Measurements from ENCODE around the gene SPP2.

The SPP2 gene

DNA sequence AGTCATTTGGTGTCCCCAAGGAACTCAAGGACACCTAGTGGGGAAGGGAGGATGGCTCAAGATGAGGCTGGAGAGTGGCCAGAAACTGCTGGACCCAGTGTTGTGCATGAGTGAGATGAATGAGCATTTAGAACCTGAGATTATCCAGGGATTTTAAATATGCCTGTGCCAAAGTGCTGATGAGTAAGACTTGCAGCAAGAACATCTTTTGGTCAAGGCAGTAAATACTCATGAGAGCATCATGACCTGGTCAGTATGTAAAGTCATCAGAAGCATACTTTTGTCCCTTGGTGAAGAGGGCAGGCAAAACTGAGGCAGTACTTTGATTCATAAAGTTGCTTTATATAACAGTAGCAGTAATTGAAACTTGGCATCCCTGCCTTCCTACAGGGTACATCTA is 3.1 kb upstream of the SPP2 start:
- no peak for TF ChIP-seq POLR2AphosphoS5 (IDR thresholded peaks at IDR 0.05; ENCODE audit: borderline replicate concordance, low read depth, low read length)
- no peak for TF ChIP-seq EZH2 (IDR thresholded peaks at IDR 0.05)
- no peak for TF ChIP-seq FOXP2 (optimal IDR thresholded peaks at IDR 0.05; ENCODE audit: control extremely low read depth, extremely low read length, insufficient read depth)

GRCh38 chr2:234048049-234048448 is 2.5 kb upstream of the SPP2 start:
- no peaks in the 10 kb centered on the region for H3K36me3 ChIP-seq (ENCODE audit: insufficient read depth, low read length)
- no peak overlapping the region for H3K27ac ChIP-seq
- H3K9ac ChIP-seq (ENCODE audit: insufficient read length) = no peak overlapping the region
- H3K4me3 ChIP-seq = no peak overlapping the region
- no peak for DNase-seq (ENCODE audit: low read depth, low spot score)
- no peaks in the 10 kb centered on the region for H3K9me3 ChIP-seq (ENCODE audit: low read depth, low read length)
- no peak for TF ChIP-seq FOXP2 (optimal IDR thresholded peaks at IDR 0.05; ENCODE audit: control extremely low read depth, extremely low read length, insufficient read depth)
- TF ChIP-seq EZH2 (IDR thresholded peaks at IDR 0.05) = no peak
- TF ChIP-seq POLR2AphosphoS5 (IDR thresholded peaks at IDR 0.05; ENCODE audit: borderline replicate concordance, low read depth, low read length) = no peak

More for the DNA sequence above, 3.1 kb upstream of the SPP2 start:
- Histone ChIP-seq H3K9ac (ENCODE audit: insufficient read length) (no peak overlapping the region), H3K36me3 (ENCODE audit: insufficient read depth, low read length) (no peaks in the 10 kb centered on the region), H3K9me3 (ENCODE audit: low read depth, low read length) (no peaks in the 10 kb centered on the region), H3K4me3 (no peak overlapping the region), H3K27ac (no peak overlapping the region)
- DNase-seq (ENCODE audit: low read depth, low spot score) = no peak

GRCh38 chr2:234051374-234052070 is 1.0 kb downstream of the SPP2 start:
- Histone ChIP-seq H3K27ac (no peak overlapping the region), H3K4me3 (no peak overlapping the region), H3K9ac (ENCODE audit: insufficient read length) (no peak overlapping the region), H3K9me3 (ENCODE audit: low read depth, low read length) (no peaks in the 10 kb centered on the region), H3K36me3 (ENCODE audit: insufficient read depth, low read length) (no peaks in the 10 kb centered on the region)
- TF ChIP-seq POLR2AphosphoS5 (IDR thresholded peaks at IDR 0.05; ENCODE audit: borderline replicate concordance, low read depth, low read length) (no peak), FOXP2 (optimal IDR thresholded peaks at IDR 0.05; ENCODE audit: control extremely low read depth, extremely low read length, insufficient read depth) (no peak), EZH2 (IDR thresholded peaks at IDR 0.05) (no peak)
- DNase-seq (ENCODE audit: low read depth, low spot score) = no peak

- no peak overlapping the region for H3K9ac ChIP-seq (ENCODE audit: insufficient read length)
- DNase-seq (ENCODE audit: low read depth, low spot score) = no peak
- no peaks in the 10 kb centered on the region for H3K36me3 ChIP-seq (ENCODE audit: insufficient read depth, low read length)
- H3K4me3 ChIP-seq = no peak overlapping the region
- H3K9me3 ChIP-seq (ENCODE audit: low read depth, low read length) = no peaks in the 10 kb centered on the region
- no peak overlapping the region for H3K27ac ChIP-seq
- TF ChIP-seq POLR2AphosphoS5 (IDR thresholded peaks at IDR 0.05; ENCODE audit: borderline replicate concordance, low read depth, low read length) = no peak
- TF ChIP-seq EZH2 (IDR thresholded peaks at IDR 0.05) = no peak
- TF ChIP-seq FOXP2 (optimal IDR thresholded peaks at IDR 0.05; ENCODE audit: control extremely low read depth, extremely low read length, insufficient read depth) = no peak
Observed at GRCh38 chr2:234058881-234059280, 8.4 kb downstream of the SPP2 start.

DNA sequence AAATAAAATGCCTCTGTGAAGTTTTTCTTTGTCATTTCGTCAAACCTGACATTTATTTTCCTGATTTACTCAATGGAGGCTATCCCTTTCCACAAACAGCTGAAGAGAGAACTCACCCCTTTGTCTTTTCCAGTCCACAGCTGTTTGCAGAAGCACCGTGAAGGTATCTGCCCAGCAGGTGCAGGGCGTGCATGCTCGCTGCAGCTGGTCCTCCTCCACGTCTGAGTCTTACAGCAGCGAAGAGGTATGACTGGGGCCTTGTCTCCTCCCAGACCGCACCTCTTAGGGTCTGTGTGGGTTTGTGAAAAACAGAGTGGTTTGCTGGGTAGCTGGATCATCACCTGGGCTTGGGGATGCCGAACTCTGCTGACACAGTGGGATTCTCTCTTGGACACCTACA is 9.7 kb downstream of the SPP2 start:
- Histone ChIP-seq H3K4me3 (no peak overlapping the region), H3K27ac (no peak overlapping the region)
- TF ChIP-seq POLR2AphosphoS5 (IDR thresholded peaks at IDR 0.05; ENCODE audit: borderline replicate concordance, low read depth, low read length) (no peak), FOXP2 (optimal IDR thresholded peaks at IDR 0.05; ENCODE audit: control extremely low read depth, extremely low read length, insufficient read depth) (no peak), EZH2 (IDR thresholded peaks at IDR 0.05) (no peak)

DNA sequence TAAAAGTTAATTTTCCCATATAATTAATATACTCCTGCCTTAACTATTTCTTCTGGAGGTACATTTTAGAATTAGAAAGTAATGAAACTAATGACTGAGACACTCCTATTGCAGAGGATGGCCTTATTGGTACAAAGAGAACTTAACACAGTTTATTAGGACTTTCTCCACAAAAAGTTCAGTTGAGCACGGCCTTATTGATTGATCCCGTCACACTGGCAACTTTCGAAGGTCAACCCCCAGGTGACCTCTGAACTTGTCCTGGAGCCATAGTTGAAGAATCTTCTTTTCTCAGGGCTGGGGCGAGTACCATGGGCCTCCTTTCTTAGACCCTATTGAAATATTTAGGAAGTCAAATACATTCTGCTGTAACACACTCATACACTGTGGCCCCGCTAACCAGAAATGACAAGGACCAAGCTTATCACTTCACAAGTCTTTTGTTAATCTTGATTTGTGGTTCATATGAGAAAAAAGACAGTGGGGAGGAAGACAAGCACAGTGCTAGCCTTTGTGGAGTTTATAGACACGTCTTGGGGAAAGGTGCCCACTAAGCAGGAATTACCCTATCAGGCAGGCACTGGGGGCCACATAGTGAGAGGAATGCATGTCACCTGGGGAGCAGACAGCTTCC is 11.2 kb downstream of the SPP2 start:
- Histone ChIP-seq H3K4me3 (no peak overlapping the region), H3K9me3 (ENCODE audit: low read depth, low read length) (no peaks in the 10 kb centered on the region), H3K27ac (no peak overlapping the region), H3K36me3 (ENCODE audit: insufficient read depth, low read length) (no peaks in the 10 kb centered on the region), H3K9ac (ENCODE audit: insufficient read length) (no peak overlapping the region)
- no peak for TF ChIP-seq POLR2AphosphoS5 (IDR thresholded peaks at IDR 0.05; ENCODE audit: borderline replicate concordance, low read depth, low read length)
- TF ChIP-seq EZH2 (IDR thresholded peaks at IDR 0.05) = no peak
- TF ChIP-seq FOXP2 (optimal IDR thresholded peaks at IDR 0.05; ENCODE audit: control extremely low read depth, extremely low read length, insufficient read depth) = no peak
- DNase-seq (ENCODE audit: low read depth, low spot score) = no peak

More for the DNA sequence above, 9.7 kb downstream of the SPP2 start:
- no peak for DNase-seq (ENCODE audit: low read depth, low spot score)
- H3K9ac ChIP-seq (ENCODE audit: insufficient read length) = no peak overlapping the region
- H3K9me3 ChIP-seq (ENCODE audit: low read depth, low read length) = no peaks in the 10 kb centered on the region
- H3K36me3 ChIP-seq (ENCODE audit: insufficient read depth, low read length) = no peaks in the 10 kb centered on the region

GRCh38 chr2:234066587-234066986 is 16.1 kb downstream of the SPP2 start:
- Histone ChIP-seq H3K9me3 (ENCODE audit: low read depth, low read length) (no peaks in the 10 kb centered on the region), H3K9ac (ENCODE audit: insufficient read length) (no peak overlapping the region), H3K4me3 (no peak overlapping the region), H3K27ac (no peak overlapping the region; the same call in 1 of the 2 replicates), H3K36me3 (ENCODE audit: insufficient read depth, low read length) (no peaks in the 10 kb centered on the region)
- no peak for TF ChIP-seq POLR2AphosphoS5 (IDR thresholded peaks at IDR 0.05; ENCODE audit: borderline replicate concordance, low read depth, low read length)
- TF ChIP-seq EZH2 (IDR thresholded peaks at IDR 0.05) = no peak
- TF ChIP-seq FOXP2 (optimal IDR thresholded peaks at IDR 0.05; ENCODE audit: control extremely low read depth, extremely low read length, insufficient read depth) = no peak
- no peak for DNase-seq (ENCODE audit: low read depth, low spot score)

DNA sequence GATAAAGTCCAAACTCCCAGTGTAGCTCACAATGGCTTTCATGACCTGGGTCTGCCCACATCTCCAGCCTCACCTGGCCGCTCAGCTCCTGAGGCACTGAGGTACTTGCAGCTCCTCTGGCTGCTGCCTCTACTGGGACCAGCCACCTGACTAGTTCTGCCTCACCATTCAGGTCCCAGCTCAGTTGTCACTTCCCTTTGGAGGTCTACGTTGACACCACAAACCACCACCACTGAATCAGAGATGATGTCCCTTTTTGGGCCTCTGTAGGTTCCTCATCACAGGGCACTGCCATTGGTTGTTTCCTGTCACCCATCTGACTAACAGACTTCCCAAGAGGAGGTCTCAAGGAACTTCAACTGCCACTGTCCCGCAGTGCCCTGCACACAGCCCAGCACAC is 21.2 kb downstream of the SPP2 start:
- TF ChIP-seq POLR2AphosphoS5 (IDR thresholded peaks at IDR 0.05; ENCODE audit: borderline replicate concordance, low read depth, low read length) (no peak), FOXP2 (optimal IDR thresholded peaks at IDR 0.05; ENCODE audit: control extremely low read depth, extremely low read length, insufficient read depth) (no peak), EZH2 (IDR thresholded peaks at IDR 0.05) (no peak)
- no peaks in the 10 kb centered on the region for H3K9me3 ChIP-seq (ENCODE audit: low read depth, low read length)

More for the DNA sequence above, 21.2 kb downstream of the SPP2 start:
- H3K9ac ChIP-seq (ENCODE audit: insufficient read length) = no peak overlapping the region
- H3K27ac ChIP-seq = no peak overlapping the region
- H3K4me3 ChIP-seq = no peak overlapping the region
- H3K36me3 ChIP-seq (ENCODE audit: insufficient read depth, low read length) = no peaks in the 10 kb centered on the region
- no peak for DNase-seq (ENCODE audit: low read depth, low spot score)
